ENCODE measurements around the gene CDK14.

Gene CDK14

GRCh38 chr7:90938371-90938770 lies 342.2 kb downstream of the CDK14 start:
- no peak for TF ChIP-seq CTCF (IDR thresholded peaks at IDR 0.05)
- Histone ChIP-seq H3K4me1 (ENCODE audit: control insufficient read depth in 1 of 2, insufficient read depth in 1 of 2, low read depth in 1 of 2, low read length in 1 of 2) (no peaks in the 10 kb centered on the region), H3K36me3 (no peaks in the 10 kb centered on the region), H3K27me3 (no peaks in the 10 kb centered on the region), H3K9me3 (no peaks in the 10 kb centered on the region), H3K27ac (no peak overlapping the region), H3K4me3 (ENCODE audit: low read depth in 1 of 2, low read length in 1 of 2) (no peak overlapping the region)

DNA sequence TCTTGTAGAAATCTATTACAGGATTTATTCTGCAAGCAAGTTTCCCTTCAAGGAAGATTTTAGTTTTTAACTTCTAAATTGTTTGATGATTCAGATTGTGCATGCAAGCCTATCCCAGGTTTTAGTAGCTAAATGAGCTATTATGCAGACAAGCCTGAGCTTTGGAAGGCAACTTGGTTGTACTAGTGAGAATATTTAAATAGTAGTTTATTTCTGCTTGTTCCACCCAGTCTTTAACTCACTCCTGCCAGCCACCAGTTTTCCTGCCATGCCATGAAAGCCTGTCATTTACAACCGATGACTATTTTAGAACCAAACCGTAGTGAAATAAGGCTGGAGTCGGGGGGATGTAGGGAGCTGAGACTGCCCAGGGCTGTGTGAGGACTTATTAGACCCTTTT lies 343.5 kb downstream of the CDK14 start:
- no peak overlapping the region for H3K27ac ChIP-seq
- TF ChIP-seq CTCF (IDR thresholded peaks at IDR 0.05), result no peak
- H3K4me3 ChIP-seq (ENCODE audit: low read depth in 1 of 2, low read length in 1 of 2), result no peak overlapping the region
- no peaks in the 10 kb centered on the region for H3K4me1 ChIP-seq (ENCODE audit: control insufficient read depth in 1 of 2, insufficient read depth in 1 of 2, low read depth in 1 of 2, low read length in 1 of 2)
- H3K36me3 ChIP-seq, result no peaks in the 10 kb centered on the region
- no peaks in the 10 kb centered on the region for H3K27me3 ChIP-seq
- no peaks in the 10 kb centered on the region for H3K9me3 ChIP-seq

GRCh38 chr7:90944021-90944420 lies 347.9 kb downstream of the CDK14 start:
- no peak for TF ChIP-seq CTCF (IDR thresholded peaks at IDR 0.05)
- H3K27ac ChIP-seq, result no peak overlapping the region
- H3K36me3 ChIP-seq, result no peaks in the 10 kb centered on the region
- H3K4me3 ChIP-seq (ENCODE audit: low read depth in 1 of 2, low read length in 1 of 2), result no peak overlapping the region
- H3K27me3 ChIP-seq, result no peaks in the 10 kb centered on the region
- H3K4me1 ChIP-seq (ENCODE audit: control insufficient read depth in 1 of 2, insufficient read depth in 1 of 2, low read depth in 1 of 2, low read length in 1 of 2), result no peaks in the 10 kb centered on the region
- H3K9me3 ChIP-seq, result no peaks in the 10 kb centered on the region

DNA sequence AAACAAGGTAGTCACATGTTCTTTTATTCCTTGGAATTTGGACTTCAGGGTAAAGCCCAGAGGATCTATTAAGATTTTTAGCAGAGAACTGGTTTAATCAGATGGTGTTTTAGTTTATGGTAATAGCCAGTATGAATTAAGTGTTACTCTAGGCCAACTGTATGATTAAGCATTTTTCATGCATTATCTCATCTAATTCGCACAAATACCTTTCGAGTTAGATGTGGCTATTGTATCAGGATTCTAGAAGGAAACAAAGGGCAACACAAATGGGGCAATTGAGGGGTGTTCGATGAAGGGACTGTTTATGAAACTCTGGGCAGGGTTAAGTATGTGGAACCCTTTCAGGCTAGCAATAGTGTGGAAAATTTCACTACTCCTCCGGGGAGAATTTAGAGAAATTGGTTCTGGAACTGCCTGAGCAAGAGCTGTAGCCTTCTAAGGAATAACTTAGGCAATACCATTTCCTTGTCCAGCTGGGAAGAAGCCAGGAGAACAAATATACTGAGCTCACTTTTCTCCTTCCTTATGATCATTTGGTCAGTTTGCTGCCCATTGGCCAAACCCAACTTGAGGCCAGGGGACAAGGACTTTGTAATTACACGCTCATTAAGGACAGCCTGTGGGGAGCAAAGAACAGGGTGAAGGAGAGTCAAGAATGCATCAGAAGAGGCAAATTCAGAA lies 349.1 kb downstream of the CDK14 start:
- Histone ChIP-seq H3K36me3 (no peaks in the 10 kb centered on the region), H3K4me3 (ENCODE audit: low read depth in 1 of 2, low read length in 1 of 2) (no peak overlapping the region), H3K27ac (no peak overlapping the region), H3K27me3 (no peaks in the 10 kb centered on the region), H3K4me1 (ENCODE audit: control insufficient read depth in 1 of 2, insufficient read depth in 1 of 2, low read depth in 1 of 2, low read length in 1 of 2) (no peaks in the 10 kb centered on the region), H3K9me3 (no peaks in the 10 kb centered on the region)
- TF ChIP-seq CTCF (IDR thresholded peaks at IDR 0.05), result no peak

GRCh38 chr7:90946730-90947501 lies 350.8 kb downstream of the CDK14 start:
- Histone ChIP-seq H3K4me1 (ENCODE audit: control insufficient read depth in 1 of 2, insufficient read depth in 1 of 2, low read depth in 1 of 2, low read length in 1 of 2) (no peaks in the 10 kb centered on the region), H3K27ac (no peak overlapping the region), H3K27me3 (no peaks in the 10 kb centered on the region), H3K36me3 (no peaks in the 10 kb centered on the region), H3K9me3 (no peaks in the 10 kb centered on the region), H3K4me3 (ENCODE audit: low read depth in 1 of 2, low read length in 1 of 2) (no peak overlapping the region)
- no peak for TF ChIP-seq CTCF (IDR thresholded peaks at IDR 0.05)

Measured in neutrophil (primary cell).